Heart left ventricle (tissue), 16 donors: ENCODE measurements around the gene SGK2. TPM values are rescaled to one million over a fixed set of nuclear protein-coding genes. Genes with fewer than 3 reads are reported as not detected.

Experiments
- ATAC-seq, 4 donors: fragments of 200-7000 bp; cut with Tn5 transposase; one replicate each; pipeline ENCODE4 v1.9.1; 2020 to 2022; ENCODE audit warnings: moderate library complexity in 4 of 4, mild to moderate bottlenecking in 3 of 4, moderate number of reproducible peaks in 1 of 4
- DNase-seq, 5 donors: peaks; one replicate each; pipeline ENCODE4 v3.0.0-alpha.2; 2020
- H3K27ac ChIP-seq, 12 donors: fragments of 200-600 bp; sonication (generic) in 4 of 12; one replicate each; pipeline versions ENCODE4 v1.5.0 to v1.8.0; 2016 to 2022; ENCODE audit warnings: mild to moderate bottlenecking in 2 of 12
- H3K27me3 ChIP-seq, 9 donors: fragments of 200-600 bp; sonication (generic) in 2 of 9; one replicate each; pipeline versions ENCODE4 v1.5.1 to v1.8.0; 2016 to 2022; ENCODE audit warnings: mild to moderate bottlenecking in 3 of 9
- H3K36me3 ChIP-seq, 9 donors: fragments of 200-600 bp; sonication (generic) in 2 of 9; one replicate each; pipeline versions ENCODE4 v1.5.0 to v1.8.0; 2018 to 2022; ENCODE audit warnings: mild to moderate bottlenecking in 2 of 9
- H3K4me1 ChIP-seq, 12 donors: fragments of 200-600 bp; sonication (generic) in 4 of 12; one replicate each; pipeline versions ENCODE4 v1.5.0 to v1.8.0; 2016 to 2022; ENCODE audit warnings: mild to moderate bottlenecking in 3 of 12
- H3K4me3 ChIP-seq, 12 donors: fragments of 200-600 bp; sonication (generic) in 4 of 12; one replicate each; pipeline versions ENCODE4 v1.5.0 to v1.8.0; 2017 to 2022; ENCODE audit warnings: mild to moderate bottlenecking in 9 of 12, moderate library complexity in 4 of 12
- H3K9me3 ChIP-seq, 12 donors: fragments of 200-600 bp; sonication (generic) in 4 of 12; one replicate each; pipeline versions ENCODE4 v1.5.0 to v1.8.0; 2016 to 2022; ENCODE audit warnings: mild to moderate bottlenecking in 1 of 12
- POLR2A ChIP-seq, 2 donors: fragments of 450-650 bp; IDR thresholded peaks; one replicate each; pipeline ENCODE4 v1.6.1; 2017; ENCODE audit warnings: antibody characterized with exemption in 2 of 2, mild to moderate bottlenecking in 2 of 2, moderate library complexity in 2 of 2
- WGBS, 4 donors: extraction: QIAGEN DNeasy Blood & Tissue Kit in 2 of 4; methylation state at CpG; one replicate each; pipeline versions ENCODE4 v1.1.5 to v1.1.7; 2013 to 2018; 5-methylcytosine and 5-hydroxymethylcytosine counted together
- intact Hi-C, 10 donors: fragments of 100-400 bp; cut with DNase I; formaldehyde crosslinking; loops; one replicate each; pipeline versions ENCODE4 v1.11.1 to v1.14.2; 2022
- polyA plus RNA-seq, 2 donors: library from polyadenylated mRNA; stranded (reverse); fragments of 200-250 nt; gene quantifications; one replicate each; pipeline ENCODE4 v1.2.3, GENCODE V29; 2013
- total RNA-seq, 9 donors: library from RNA; depleted of rRNA in 2 of 9; stranded (reverse); fragments of >200 nt in 2 of 9; fragmentation: NEBNext Ultra II Directional in 3 of 9; extraction: Animal tissue kit (Norgen Biotek cat#: 25700) in 3 of 9; gene quantifications; one replicate each; pipeline versions ENCODE4 v1.1.0 to v1.2.4, GENCODE V29; 2016 to 2023
- TF ChIP-seq, protein P1 (sequence below), 12 donors: fragments of 200-600 bp; sonication (generic) in 4 of 12; IDR thresholded peaks; one replicate each; pipeline versions ENCODE4 v1.5.0 to v1.8.0; 2018 to 2022; ENCODE audit warnings: antibody characterized with exemption in 12 of 12, mild to moderate bottlenecking in 5 of 12
- donor health status: ischemic (EF 13 %, LVEDD 7.1; RV severe dilation, severe dysfunction).
- donor health status: healthy with polysubstance abuse.
- donor health status: DM: no; HTN: yes; CAD: no.
- donor health status: DM: no; HTN: no; CAD: no.
- donor health status: ischemic (EF 25% LVEDD 6.9; RV normal size, moderate dysfunction).
- donor health status: ischemic (EF 25% LVEDD 5.7; RV mildly dilated, moderate dysfunction).
- donor health status: healthy.
- donor health status: DM: yes; HTN: yes; CAD: no.
- donor health status: ischemic (EF 35%, LVEDD 5.7; RV mildly dilated, moderate dysfunction).
- donor health status: nonischemic (EF 11% LVEDD 7.7; RV severe dilation, severe dysfunction).
- donor health status: DM: yes; HTN: yes; CAD: no.
- donor health status: PGD.
- donor health status: ischemic (EF 29% LVEDD 5.4; RV normal size, mild dysfunction).
- donor health status: nonischemic (EF 23%, LVEDD 6.1; RV moderate dilation, normal function).

Gene SGK2
- total and polyA plus RNA-seq, 11 donors = 0.17 to 4.5 (median 0.65) TPM; not detected in 5

GRCh38 chr20:43520074-43520630, 38.7 kb upstream of the SGK2 start:
- H3K36me3 ChIP-seq = no peaks in the 10 kb centered on the region
- no peaks in the 10 kb centered on the region for H3K27me3 ChIP-seq
- no peak overlapping the region for H3K4me3 ChIP-seq
- peaks cover 0 to 14% (median 0%) of the 10 kb centered on the region in 12 donors for H3K9me3 ChIP-seq
- DNase-seq (no peak), ATAC-seq (no peak)
- H3K4me1 ChIP-seq = peaks cover 0 to 8% (median 0%) of the 10 kb centered on the region in 12 donors
- intact Hi-C loops = no loop called here
- WGBS, 4 donors = 94 to 100% (median 97%) methylated on average over 1 of the region's 1 CpG
- H3K27ac ChIP-seq = no peak overlapping the region
- TF ChIP-seq POLR2A (IDR thresholded peaks at IDR 0.05) = no peak
- TF ChIP-seq, protein P1, sequence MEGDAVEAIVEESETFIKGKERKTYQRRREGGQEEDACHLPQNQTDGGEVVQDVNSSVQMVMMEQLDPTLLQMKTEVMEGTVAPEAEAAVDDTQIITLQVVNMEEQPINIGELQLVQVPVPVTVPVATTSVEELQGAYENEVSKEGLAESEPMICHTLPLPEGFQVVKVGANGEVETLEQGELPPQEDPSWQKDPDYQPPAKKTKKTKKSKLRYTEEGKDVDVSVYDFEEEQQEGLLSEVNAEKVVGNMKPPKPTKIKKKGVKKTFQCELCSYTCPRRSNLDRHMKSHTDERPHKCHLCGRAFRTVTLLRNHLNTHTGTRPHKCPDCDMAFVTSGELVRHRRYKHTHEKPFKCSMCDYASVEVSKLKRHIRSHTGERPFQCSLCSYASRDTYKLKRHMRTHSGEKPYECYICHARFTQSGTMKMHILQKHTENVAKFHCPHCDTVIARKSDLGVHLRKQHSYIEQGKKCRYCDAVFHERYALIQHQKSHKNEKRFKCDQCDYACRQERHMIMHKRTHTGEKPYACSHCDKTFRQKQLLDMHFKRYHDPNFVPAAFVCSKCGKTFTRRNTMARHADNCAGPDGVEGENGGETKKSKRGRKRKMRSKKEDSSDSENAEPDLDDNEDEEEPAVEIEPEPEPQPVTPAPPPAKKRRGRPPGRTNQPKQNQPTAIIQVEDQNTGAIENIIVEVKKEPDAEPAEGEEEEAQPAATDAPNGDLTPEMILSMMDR (IDR thresholded peaks at IDR 0.05) = no peak

DNA sequence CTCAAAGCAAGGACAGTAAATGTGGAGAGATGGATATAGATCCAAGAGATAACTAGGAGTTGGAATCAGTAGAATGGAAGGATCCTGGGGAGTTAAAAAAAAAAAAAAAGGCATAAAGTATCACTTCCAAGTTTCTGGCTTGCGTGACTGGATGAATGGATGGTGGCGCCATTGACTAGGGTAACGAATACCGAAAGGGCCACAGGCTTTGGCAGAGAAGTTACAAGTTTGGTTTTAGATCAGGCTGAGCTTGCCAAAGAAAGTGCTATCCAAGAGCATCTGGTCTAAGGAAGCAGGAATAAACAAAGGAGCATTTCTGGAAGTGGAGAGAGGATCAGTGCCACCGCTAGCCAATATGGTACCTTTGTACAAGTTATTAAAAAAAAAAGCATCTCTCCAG, 33.8 kb upstream of the SGK2 start:
- 74 to 95% (median 81%) methylated on average over 5 of the region's 5 CpGs for WGBS, 4 donors
- no peak overlapping the region for H3K4me3 ChIP-seq
- no peaks in the 10 kb centered on the region for H3K27me3 ChIP-seq
- H3K9me3 ChIP-seq = peaks cover 0 to 9% (median 0%) of the 10 kb centered on the region in 12 donors
- intact Hi-C loops = no loop called here
- DNase-seq = no peak
- ATAC-seq = no peak
- H3K27ac ChIP-seq = no peak overlapping the region
- H3K4me1 ChIP-seq = peaks cover 0 to 4% (median 0%) of the 10 kb centered on the region in 12 donors
- no peaks in the 10 kb centered on the region for H3K36me3 ChIP-seq
- no peak for TF ChIP-seq POLR2A (IDR thresholded peaks at IDR 0.05)
- TF ChIP-seq, protein P1 (IDR thresholded peaks at IDR 0.05) = no peak

- peaks cover 0 to 4% (median 0%) of the 10 kb centered on the region in 12 donors for H3K9me3 ChIP-seq
- ATAC-seq (no peak), DNase-seq (no peak)
- WGBS, 4 donors = 81 to 90% (median 84%) methylated on average over 8 of the region's 8 CpGs
- H3K4me1 ChIP-seq = peaks cover 0 to 4% (median 0%) of the 10 kb centered on the region in 12 donors
- no peaks in the 10 kb centered on the region for H3K36me3 ChIP-seq
- H3K4me3 ChIP-seq = no peak overlapping the region
- no peaks in the 10 kb centered on the region for H3K27me3 ChIP-seq
- TF ChIP-seq, protein P1 (IDR thresholded peaks at IDR 0.05) = no peak
- no peak for TF ChIP-seq POLR2A (IDR thresholded peaks at IDR 0.05)
- intact Hi-C loops = no loop called here
- no peak overlapping the region for H3K27ac ChIP-seq
These were observed 30.5 kb upstream of the SGK2 start for GRCh38 chr20:43528258-43528875.

DNA sequence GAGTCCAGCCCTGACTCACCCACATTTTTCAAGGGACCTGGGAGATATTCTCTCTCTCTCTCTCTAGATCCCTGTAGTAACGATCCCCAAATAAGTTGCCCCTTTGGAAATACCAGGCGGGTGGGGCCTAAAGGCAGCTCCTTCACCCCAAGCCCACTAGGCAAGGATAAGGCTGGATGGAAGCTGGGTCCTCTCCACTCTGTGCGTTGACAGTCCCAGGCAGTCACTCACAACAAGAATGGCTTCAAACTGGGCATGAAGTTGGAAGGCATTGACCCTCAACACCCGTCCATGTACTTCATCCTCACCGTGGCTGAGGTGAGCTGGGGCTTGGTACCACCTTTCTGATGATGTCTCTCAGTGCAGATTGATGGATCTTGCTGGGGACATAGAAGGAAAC, 29.8 kb upstream of the SGK2 start:
- ATAC-seq (no peak), DNase-seq (no peak)
- peaks cover 0 to 4% (median 0%) of the 10 kb centered on the region in 12 donors for H3K9me3 ChIP-seq
- H3K36me3 ChIP-seq = no peaks in the 10 kb centered on the region
- H3K27ac ChIP-seq = no peak overlapping the region
- 86 to 96% (median 90%) methylated on average over 3 to 5 of the region's 5 CpGs for WGBS, 4 donors
- H3K4me3 ChIP-seq = no peak overlapping the region
- no peaks in the 10 kb centered on the region for H3K27me3 ChIP-seq
- H3K4me1 ChIP-seq = peaks cover 0 to 4% (median 0%) of the 10 kb centered on the region in 12 donors
- no peak for TF ChIP-seq POLR2A (IDR thresholded peaks at IDR 0.05)
- TF ChIP-seq, protein P1 (IDR thresholded peaks at IDR 0.05) = no peak
- intact Hi-C loops = no loop called here
